Vagina (tissue), 2 donors: ENCODE data around the gene CFAP141. TPM values are rescaled to one million over a fixed set of nuclear protein-coding genes. Genes with fewer than 3 reads are reported as not detected.

ENCODE experiments used
- DNase-seq, 2 donors: peaks; one replicate each; pipeline ENCODE4 v3.0.0-alpha.2; 2017; ENCODE audit errors: extremely low spot score in 2 of 2
- H3K27ac ChIP-seq: fragments of 200-600 bp; sonication (generic); one replicate; pipeline ENCODE4 v1.5.1; 2019
- H3K27me3 ChIP-seq: fragments of 200-600 bp; sonication (generic); one replicate; pipeline ENCODE4 v1.5.1; 2019
- H3K36me3 ChIP-seq, 2 donors: fragments of 200-600 bp; sonication (generic); one replicate each; pipeline ENCODE4 v1.5.1; 2017 to 2019
- H3K4me1 ChIP-seq: fragments of 200-600 bp; sonication (generic); one replicate; pipeline ENCODE4 v1.5.1; 2019
- H3K4me3 ChIP-seq, 2 donors: fragments of 200-600 bp; sonication (generic); 1 replicate in 1 of 2; 2 replicates in 1 of 2; pipeline ENCODE4 v1.5.1; 2016 to 2019
- H3K9me3 ChIP-seq: fragments of 200-600 bp; sonication (generic); one replicate; pipeline ENCODE4 v1.5.1; 2019
- POLR2A ChIP-seq, 2 donors: fragments of 450-650 bp; IDR thresholded peaks; one replicate each; pipeline ENCODE4 v1.6.1; 2017; ENCODE audit warnings: antibody characterized with exemption in 2 of 2, mild to moderate bottlenecking in 2 of 2, moderate library complexity in 2 of 2
- POLR2AphosphoS5 ChIP-seq, 2 donors: sonication (generic); formaldehyde crosslinking; IDR thresholded peaks; one replicate each; pipeline ENCODE4 v1.9.0; 2017; ENCODE audit warnings: antibody characterized with exemption in 2 of 2, mild to moderate bottlenecking in 2 of 2, low read depth in 1 of 2; ENCODE audit not compliant: insufficient read depth in 1 of 2
- intact Hi-C: fragments of 100-400 bp; cut with DNase I; formaldehyde crosslinking; loops from one replicate; pipeline ENCODE4 v1.15.1; 2023
- total RNA-seq: library from RNA; depleted of rRNA; stranded (reverse); fragments of >200 nt; gene quantifications from one replicate; pipeline ENCODE4 v1.2.3, GENCODE V29; 2016
- TF ChIP-seq, protein P1 (sequence below), 3 experiments: fragments of 450-650 bp in 2 of 3; fragments of 200-600 bp in 1 of 3; sonication (generic) in 1 of 3; IDR thresholded peaks; one replicate each; pipeline ENCODE4 v1.5.1; 2017 to 2019; ENCODE audit warnings: antibody characterized with exemption in 3 of 3, mild to moderate bottlenecking in 2 of 3, moderate library complexity in 2 of 3

Gene CFAP141
- total RNA-seq, 1 donor from 2014 or later: not detected

DNA sequence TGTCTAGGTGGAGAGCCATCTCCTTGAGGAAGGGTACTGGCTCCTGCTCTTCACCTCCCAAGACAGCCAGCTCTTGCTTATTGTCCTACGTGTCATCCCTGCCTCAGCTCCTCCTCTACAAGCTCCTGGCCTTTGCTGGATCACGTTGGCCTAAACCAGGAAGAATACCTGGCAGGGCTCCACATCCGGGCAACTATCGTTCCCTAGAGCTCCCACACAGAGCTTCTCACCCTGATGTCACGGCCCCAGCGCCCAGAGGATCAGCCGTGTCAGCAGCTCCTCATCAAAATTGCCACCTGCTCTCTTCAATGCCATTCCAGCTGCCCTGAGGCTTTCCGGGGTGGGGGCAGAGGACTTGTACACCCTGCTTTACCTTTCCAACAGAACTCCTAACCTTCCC lies 12.3 kb downstream of the CFAP141 start:
- Histone ChIP-seq H3K27ac (no peak overlapping the region), H3K4me3 (no peak overlapping the region), H3K4me1 (peaks cover 14% of the 10 kb centered on the region), H3K36me3 (no peaks in the 10 kb centered on the region), H3K27me3 (no peaks in the 10 kb centered on the region), H3K9me3 (no peaks in the 10 kb centered on the region)
- intact Hi-C loops: no loop called here
- TF ChIP-seq POLR2AphosphoS5 (IDR thresholded peaks at IDR 0.05; ENCODE audit: insufficient read depth in 1 of 2, low read depth in 1 of 2) (no peak), POLR2A (IDR thresholded peaks at IDR 0.05) (no peak)
- TF ChIP-seq, protein P1, sequence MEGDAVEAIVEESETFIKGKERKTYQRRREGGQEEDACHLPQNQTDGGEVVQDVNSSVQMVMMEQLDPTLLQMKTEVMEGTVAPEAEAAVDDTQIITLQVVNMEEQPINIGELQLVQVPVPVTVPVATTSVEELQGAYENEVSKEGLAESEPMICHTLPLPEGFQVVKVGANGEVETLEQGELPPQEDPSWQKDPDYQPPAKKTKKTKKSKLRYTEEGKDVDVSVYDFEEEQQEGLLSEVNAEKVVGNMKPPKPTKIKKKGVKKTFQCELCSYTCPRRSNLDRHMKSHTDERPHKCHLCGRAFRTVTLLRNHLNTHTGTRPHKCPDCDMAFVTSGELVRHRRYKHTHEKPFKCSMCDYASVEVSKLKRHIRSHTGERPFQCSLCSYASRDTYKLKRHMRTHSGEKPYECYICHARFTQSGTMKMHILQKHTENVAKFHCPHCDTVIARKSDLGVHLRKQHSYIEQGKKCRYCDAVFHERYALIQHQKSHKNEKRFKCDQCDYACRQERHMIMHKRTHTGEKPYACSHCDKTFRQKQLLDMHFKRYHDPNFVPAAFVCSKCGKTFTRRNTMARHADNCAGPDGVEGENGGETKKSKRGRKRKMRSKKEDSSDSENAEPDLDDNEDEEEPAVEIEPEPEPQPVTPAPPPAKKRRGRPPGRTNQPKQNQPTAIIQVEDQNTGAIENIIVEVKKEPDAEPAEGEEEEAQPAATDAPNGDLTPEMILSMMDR (IDR thresholded peaks at IDR 0.05): no peak
- DNase-seq: no peak

DNA sequence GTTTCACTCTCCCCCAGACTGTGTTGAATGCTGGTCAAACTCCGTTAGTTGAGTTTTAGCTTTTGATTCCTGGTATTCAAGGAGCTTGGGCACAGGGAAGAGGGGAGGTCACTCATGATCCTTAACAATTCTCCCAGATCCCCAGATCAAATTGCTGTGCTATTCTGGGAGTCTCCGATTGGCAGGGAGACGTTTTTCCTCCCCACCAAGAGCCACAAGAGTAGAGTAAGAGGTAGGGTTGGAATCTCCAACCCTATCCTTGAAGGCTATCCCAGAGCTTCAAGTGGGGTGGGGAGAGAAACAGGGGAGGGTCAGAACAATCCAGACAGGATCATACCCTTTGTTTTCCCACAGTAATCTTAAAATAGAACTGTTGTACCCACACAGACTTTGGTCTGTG lies 13.7 kb downstream of the CFAP141 start:
- no peak for DNase-seq
- intact Hi-C loops: no loop called here

DNA sequence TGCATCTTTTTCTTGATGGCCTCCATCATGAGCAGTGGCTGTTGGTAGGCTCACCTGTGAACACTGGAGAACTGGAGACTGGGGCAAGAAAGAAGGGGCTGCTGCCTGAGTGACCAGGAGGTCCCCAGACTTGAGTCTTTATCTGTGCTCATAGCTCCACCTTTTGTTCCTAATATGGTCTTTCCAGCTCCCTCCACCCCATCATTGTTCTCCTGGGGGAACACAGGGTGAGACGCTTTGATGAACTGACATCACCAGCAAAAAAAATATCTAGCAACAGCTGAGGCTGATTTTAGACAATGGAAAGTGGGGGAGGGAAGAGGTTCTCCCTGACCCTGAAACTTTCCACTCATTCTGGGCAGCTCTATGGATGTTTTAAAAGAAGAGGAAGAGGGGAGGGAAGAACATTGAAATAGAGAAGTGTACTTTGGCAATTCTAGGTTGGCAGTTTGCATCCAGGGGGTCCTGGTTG lies 14.1 kb downstream of the CFAP141 start, which contains the start of gene TPM3:
TPM3 (minus strand) TSS at position 111 of the 472 bp plus-strand sequence; CDS start at position 29, 82 bp downstream.
- intact Hi-C loops: no loop called here
- TF ChIP-seq POLR2A (IDR thresholded peaks at IDR 0.05) (no peak), POLR2AphosphoS5 (IDR thresholded peaks at IDR 0.05; ENCODE audit: insufficient read depth in 1 of 2, low read depth in 1 of 2) (no peak)
- TF ChIP-seq, protein P1 (IDR thresholded peaks at IDR 0.05): no peak
- Histone ChIP-seq H3K4me1 (peaks cover 14% of the 10 kb centered on the region), H3K27me3 (no peaks in the 10 kb centered on the region), H3K9me3 (no peaks in the 10 kb centered on the region), H3K4me3 (peak within 1 kb of the TSS in 1 of 2 donors; percentile 1), H3K27ac (peak within 1 kb of the TSS; percentile 42), H3K36me3 (no peaks in the 10 kb centered on the region)
- DNase-seq: no peak

More for the DNA sequence above, 13.7 kb downstream of the CFAP141 start:
- peaks cover 14% of the 10 kb centered on the region for H3K4me1 ChIP-seq
- no peaks in the 10 kb centered on the region for H3K36me3 ChIP-seq
- TF ChIP-seq, protein P1 (IDR thresholded peaks at IDR 0.05): no peak
- TF ChIP-seq POLR2AphosphoS5 (IDR thresholded peaks at IDR 0.05; ENCODE audit: insufficient read depth in 1 of 2, low read depth in 1 of 2): no peak
- TF ChIP-seq POLR2A (IDR thresholded peaks at IDR 0.05): no peak
- peak overlapping the region in 1 of 2 donors; percentile 1 for H3K4me3 ChIP-seq
- no peaks in the 10 kb centered on the region for H3K27me3 ChIP-seq
- no peaks in the 10 kb centered on the region for H3K9me3 ChIP-seq
- peak overlapping the region; percentile 42 for H3K27ac ChIP-seq

DNA sequence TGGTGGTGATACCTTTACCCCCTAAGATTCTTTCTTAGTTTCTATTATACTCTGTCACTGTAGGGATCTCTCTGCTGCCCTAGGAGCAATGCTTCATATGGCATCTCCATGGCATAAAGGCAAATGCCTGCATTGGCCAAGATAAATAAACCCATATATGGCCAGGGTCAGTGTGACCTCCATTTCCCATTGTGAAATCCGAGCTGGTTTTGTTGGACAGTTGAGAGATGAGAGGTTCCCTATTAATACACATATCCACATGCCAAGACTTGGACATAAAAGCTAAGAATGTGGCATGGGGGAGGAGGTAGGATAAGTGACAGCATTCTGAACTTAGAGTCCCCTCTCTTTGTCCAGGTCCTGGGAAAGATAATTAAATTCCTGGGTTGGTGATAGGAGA lies 15.6 kb downstream of the CFAP141 start:
- Histone ChIP-seq H3K36me3 (no peaks in the 10 kb centered on the region), H3K4me3 (no peak overlapping the region), H3K27ac (no peak overlapping the region), H3K9me3 (no peaks in the 10 kb centered on the region), H3K27me3 (no peaks in the 10 kb centered on the region), H3K4me1 (peaks cover 14% of the 10 kb centered on the region)
- TF ChIP-seq POLR2A (IDR thresholded peaks at IDR 0.05) (no peak), POLR2AphosphoS5 (IDR thresholded peaks at IDR 0.05; ENCODE audit: insufficient read depth in 1 of 2, low read depth in 1 of 2) (peak in 1 of 2 donors; percentile 16)
- DNase-seq: no peak
- intact Hi-C loops: no loop called here

DNA sequence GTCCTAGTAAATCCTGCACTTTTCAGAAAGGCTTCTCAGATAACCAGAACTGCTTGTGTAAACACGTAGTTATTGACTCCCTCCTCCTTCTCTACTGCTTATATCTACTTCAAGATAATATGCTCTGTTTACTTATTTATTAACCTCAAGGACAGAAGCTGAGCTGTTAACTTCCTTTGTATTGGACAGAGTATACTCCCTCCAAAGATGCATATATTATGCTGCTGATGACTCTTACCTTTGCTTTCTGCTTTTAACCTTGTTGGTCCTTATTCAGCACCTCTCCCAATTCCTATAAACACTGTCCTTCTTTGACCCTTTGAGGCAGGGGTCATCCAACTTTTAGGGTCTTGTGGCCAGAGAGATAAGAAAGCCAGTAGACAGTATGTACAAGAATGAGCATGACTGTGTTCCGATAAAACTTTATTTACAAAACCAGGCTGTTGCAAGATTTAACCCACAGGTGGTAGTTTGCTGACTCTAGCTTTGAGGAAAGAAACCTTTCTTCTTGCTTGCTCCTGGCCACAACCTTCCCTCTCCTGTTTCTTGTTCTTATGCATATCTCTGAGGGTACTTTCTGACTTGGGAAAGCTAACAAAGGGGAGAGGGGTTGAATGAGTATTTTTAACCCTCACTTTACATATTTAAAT lies 19.2 kb downstream of the CFAP141 start:
- Histone ChIP-seq H3K4me1 (peaks cover 4% of the 10 kb centered on the region), H3K4me3 (no peak overlapping the region), H3K27ac (no peak overlapping the region), H3K9me3 (no peaks in the 10 kb centered on the region), H3K36me3 (no peaks in the 10 kb centered on the region), H3K27me3 (no peaks in the 10 kb centered on the region)
- DNase-seq: no peak
- TF ChIP-seq, protein P1 (IDR thresholded peaks at IDR 0.05): no peak
- TF ChIP-seq POLR2A (IDR thresholded peaks at IDR 0.05): no peak
- TF ChIP-seq POLR2AphosphoS5 (IDR thresholded peaks at IDR 0.05; ENCODE audit: insufficient read depth in 1 of 2, low read depth in 1 of 2): no peak
- intact Hi-C loops: no loop called here
